Renal cortex interstitium (tissue), 11 donors: ENCODE measurements around the gene IARS2. TPM values are rescaled to one million over a fixed set of nuclear protein-coding genes. Genes with fewer than 3 reads are reported as not detected.
A peak's percentile ranks its signal among the peaks of the same experiment; 100 is the strongest.
"Not testable (repeated sequence)": the region's sequence is repeated elsewhere in the genome, so short reads cannot be mapped to it uniquely, and the experiment has no call there.

Source experiments
- DNase-seq, 11 donors: peaks; one replicate each; pipeline ENCODE4 v3.0.0-alpha.2; 2013; ENCODE audit warnings: low read depth in 9 of 11, low spot score in 4 of 11; ENCODE audit errors: extremely low read depth in 1 of 11
- polyA plus RNA-seq, 3 donors: library from polyadenylated mRNA; unstranded; fragments of 120-200 nt; gene quantifications; one replicate each; pipeline ENCODE4 v1.2.1, GENCODE V29; 2013; ENCODE audit not compliant: insufficient read length in 3 of 3

The IARS2 gene
- polyA plus RNA-seq, 3 donors: 81.9 to 105 (median 84.0) TPM

DNA sequence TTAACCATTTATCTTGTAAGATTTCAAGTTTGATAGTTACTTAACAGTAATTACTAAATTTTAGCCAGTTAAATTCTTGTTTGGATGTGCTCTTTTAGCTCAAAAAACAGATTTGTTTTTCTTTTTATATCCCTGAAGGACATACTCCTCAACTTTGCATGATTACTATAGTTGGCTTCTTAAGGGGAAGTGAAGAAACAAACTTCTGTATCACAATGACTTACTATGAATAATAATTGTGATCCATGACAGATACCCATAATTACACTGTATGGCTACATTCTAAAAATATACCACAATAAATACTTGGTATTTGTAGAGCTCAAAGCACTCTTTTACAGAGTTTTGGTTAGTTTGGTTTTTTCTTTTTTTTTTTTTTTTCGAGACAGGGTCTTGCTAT lies 55.8 kb downstream of the IARS2 start:
- DNase-seq: no peak

DNA sequence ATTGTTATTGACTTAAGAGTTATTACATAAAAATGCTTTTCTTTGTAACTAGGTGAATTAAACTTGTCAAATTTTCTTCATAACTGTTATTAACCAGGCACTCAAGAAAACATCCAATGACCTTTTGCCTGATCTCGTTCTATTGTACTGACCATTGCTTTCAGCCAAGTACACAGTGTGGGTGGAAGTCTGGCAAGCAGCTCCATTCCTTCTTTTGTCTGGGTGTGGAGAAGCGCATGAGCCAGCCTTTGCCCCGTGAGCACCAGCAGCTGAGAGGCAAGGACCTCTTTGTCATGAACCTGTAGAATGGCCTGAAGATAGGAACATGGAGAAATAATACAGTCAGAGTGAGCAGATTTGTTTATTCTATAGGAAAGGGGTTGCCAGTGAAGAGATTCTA lies 57.5 kb downstream of the IARS2 start:
- DNase-seq: no peak

DNA sequence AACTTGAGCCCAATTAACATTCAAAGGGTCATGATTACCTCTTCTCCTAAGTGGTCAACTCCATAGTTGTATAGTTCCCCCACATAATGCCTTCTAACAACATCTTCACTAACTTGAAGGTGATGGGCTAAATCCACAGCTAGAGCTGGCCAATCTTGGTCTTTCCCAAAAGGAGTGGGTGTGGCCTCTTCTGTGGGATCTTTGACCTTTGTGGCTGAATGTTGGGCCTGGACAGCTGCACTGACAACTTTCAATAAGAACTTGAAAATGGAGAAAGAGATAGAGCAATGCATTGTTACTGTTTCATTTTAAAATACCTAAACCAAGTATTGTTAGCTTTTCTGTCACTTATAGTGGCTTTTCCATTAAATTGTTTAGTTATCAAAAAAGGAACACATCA lies 59.2 kb downstream of the IARS2 start:
- DNase-seq: no peak

DNA sequence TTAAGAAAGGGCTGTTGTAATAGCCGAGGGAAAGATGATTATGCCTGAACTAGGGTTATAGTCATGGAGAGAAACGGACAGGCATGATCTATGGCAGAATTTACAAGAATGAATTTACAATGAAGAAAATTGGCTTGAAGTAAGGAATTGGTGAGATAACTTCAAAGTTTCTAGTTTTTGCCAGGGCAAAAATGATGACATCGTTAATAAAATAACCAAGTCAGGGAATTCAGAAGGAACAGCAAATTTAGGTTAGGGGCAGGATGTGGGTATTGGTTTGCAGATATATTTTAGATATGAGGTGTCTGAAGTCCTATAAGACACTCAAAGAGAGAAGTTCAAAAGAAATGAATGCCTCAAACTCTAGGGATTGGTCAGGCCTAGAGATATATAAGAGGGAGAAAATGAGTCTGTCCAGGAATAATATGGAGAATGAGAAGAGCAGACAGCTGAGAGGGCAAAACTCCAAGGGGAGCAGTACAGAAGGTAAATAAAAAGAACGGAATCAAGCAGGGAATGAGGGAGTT lies 62.8 kb downstream of the IARS2 start:
- DNase-seq: no peak

DNA sequence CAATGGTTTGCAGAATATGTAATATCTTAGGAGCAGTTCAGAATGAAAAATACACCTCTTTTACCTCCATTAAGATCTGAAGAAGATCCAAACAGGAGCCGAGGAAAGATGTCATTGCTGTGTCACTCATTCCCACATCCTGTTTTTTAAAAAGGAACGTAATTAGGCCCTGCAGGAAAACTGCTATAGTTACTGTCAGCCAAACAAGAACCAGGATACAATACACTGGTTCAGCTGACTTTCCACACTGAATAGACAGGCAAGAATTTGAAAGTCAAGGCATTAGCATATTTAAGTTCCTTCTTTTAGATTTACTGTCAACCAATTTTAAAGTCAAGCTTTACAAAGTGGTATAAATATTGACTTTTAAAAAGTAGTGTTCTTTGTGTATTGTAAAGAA lies 63.8 kb downstream of the IARS2 start:
- DNase-seq: no peak

DNA sequence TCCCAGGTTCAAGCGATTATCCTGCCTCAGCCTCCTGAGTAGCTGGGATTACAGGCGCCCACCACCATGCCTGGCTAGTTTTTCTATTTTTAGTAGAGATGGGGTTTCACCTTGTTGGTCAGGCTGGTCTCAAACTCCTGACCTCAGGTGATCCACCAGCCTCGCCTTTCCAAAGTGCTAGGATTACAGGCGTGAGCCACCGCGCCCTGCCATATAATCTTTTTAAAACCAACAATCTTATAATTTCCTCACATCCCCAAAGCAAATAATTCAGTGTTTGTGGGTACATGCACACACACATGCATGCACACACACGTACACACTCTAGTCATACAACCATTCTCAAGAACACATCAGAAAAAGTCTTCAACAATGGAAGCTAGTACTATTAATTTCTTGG lies 64.6 kb downstream of the IARS2 start:
- not testable (repeated sequence) for DNase-seq

DNA sequence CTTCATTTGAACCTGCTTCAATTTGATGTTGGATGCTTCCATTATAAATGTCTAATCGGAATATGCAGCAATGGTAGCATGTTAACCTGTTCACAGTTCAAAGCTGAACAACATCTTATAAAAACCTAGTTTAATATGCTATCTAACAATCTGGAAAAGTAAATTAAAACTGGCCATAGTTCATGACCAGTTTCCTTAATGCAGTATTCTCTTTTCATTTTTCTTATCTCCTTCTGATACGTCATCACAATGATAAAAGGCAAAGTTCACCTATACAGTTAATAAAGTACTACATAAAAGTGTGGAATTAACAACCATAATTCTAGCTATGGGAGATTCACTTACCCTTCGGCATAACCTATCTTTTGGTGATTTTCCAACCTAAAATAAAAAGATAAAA lies 65.1 kb downstream of the IARS2 start:
- no peak for DNase-seq

DNA sequence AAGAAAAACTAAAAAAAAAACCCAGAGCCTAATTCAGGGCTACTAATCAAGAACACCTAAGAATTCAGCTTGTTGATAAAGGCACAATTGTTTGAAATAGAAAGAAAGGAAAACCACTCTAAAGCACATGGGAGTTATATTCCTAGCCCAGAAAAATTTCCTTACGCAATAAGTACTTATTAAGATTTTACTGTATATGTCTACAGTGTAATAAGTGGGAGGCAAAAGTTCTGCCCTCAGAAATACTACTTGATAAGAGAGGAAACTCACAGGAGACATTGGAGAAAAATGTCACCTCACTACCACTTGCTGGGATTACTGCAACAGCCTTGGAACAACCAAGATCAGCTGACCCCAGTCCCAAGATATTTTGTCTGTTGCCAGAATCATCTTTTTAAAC lies 66.1 kb downstream of the IARS2 start:
- DNase-seq: no peak

DNA sequence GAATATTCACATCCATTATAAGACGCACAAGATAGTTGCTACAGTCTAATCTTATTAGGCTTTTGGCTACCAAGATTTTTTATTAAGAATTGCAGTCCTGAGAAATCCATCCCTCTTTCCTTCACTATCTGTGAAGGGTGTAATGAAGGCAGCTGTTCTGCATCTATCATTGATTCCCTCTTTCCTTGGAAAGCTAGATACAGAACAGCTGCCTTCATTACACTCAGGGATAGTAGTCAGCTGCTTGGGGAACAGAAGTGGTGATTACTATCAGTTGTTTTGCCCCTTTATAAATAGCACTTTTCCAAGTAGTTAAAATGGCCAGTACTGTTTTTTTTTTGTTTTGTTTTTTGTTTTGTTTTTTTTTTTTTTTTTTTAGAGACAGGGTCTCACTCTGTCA lies 70.2 kb downstream of the IARS2 start:
- peak in 1 of 11 donors; percentile 1 for DNase-seq

DNA sequence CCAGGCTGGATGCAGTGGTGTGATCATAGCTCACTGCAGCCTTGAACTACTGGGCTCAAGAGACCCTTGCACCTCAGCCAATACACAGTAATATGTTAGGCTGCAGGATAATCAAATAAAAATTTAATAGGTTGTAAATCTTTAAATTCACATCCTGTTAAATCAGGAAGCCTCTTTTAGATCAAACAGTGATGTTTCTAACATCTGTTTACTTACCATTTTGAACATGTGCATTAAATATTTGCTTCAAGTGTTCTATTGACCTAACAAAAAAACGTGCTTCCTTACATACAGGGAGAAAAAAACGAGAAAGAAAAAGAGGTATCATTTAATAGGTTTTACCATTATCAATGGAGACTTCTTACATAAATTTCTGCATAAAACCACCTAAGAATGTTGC lies 70.6 kb downstream of the IARS2 start:
- DNase-seq: no peak

DNA sequence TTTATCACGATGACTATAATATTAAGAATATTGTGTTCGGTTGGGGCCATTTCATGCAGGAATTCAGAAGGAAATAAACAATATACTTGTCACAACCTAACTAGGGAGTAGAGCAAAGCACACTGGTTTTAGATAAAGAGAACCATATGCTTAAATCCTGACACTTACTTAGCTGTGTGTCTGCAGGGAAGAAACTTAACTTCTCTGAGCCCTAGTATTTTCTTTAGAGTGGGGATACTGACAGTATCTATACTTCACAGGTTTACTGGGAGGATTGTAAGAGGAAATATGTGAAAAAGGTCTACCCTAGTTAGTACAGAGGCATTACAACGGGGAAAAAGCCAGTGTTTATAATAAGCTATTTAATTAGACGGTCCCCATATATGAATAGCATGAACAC lies 72.9 kb downstream of the IARS2 start:
- DNase-seq: no peak

DNA sequence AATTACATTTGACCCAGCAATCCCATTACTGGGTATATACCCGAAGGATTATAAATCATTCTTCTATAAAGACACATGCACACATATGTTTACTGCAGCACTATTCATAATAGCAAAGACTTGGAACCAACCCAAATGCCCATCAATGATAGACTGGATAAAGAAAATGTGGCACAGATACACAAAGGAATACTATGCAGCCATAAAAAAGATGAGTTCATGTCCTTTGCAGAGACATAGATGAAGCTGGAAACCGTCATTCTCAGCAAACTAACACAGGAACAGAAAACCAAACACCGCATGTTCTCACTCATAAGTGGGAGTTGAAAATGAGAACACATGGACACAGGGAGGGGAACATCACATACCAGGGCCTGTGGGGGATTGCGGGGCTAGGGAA lies 76.0 kb downstream of the IARS2 start:
- DNase-seq: not testable (repeated sequence)

DNA sequence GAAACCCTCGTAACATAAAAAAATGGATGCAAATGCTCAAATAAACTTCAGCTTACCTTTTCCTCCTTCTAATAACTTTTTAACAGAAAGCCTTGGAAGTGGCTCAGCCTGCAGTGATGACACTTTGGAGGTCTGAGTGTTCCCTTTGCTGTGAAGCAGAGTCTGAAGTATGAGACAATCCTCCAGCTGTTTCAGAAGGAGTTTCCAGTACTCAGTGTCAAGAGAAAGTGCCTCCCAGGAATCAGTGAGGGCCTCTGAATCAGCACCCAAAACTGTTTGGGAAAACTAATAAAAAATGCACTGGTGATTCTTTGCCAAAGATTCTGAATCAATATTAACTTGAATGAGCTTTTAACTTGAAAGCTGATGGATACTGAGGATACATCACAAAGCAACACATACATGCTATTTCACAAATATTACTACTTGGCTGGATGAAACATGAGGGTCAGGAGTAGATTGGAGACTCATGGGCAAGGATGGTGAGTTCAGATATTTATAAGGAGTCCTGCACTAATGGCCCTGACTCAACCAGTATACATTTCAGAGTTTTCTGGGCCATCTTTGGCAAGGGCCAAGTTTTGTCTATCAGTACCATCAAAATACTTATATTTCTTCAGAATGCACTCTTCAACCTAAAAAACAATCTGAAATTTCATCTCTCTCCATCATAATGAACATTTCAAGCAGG lies 77.0 kb downstream of the IARS2 start:
- no peak for DNase-seq

DNA sequence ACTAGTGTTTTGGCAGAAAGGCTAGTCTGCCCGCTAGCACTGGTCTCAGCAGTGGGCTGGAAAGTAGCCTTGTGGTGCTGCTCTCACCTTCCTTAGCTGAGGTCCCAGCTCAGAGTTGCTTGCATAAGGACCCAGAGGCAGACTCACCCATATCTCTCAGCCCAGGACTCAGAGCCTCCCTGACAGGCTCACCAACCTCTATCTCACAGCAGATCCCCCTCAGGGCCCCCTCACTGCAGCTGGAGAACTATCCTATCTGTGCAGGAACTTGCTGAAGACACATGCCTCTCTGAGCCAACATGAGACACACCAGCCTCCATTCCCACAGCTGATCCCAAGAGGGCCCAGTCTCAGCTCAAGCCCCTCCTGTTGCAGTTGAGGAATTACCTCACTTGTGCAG lies 82.6 kb downstream of the IARS2 start:
- no peak for DNase-seq

DNA sequence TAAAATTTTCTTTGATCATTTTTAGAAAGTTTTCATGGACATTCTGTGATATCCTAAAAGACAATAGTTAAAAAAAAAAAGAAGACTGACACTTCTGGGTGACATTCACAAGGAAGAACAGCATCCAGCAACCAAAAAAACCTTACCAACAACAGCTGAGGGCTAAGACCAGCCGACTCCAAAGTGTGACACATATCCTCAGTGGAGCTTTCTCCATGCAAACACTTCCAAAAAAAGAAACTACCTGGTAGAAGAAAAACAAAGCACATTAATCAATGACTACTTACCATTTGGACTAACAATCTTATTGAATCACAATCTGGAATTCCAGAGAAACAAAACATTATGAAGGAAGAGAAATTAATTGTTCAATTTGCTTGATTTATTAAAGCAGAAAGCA lies 88.2 kb downstream of the IARS2 start:
- no peak for DNase-seq

DNA sequence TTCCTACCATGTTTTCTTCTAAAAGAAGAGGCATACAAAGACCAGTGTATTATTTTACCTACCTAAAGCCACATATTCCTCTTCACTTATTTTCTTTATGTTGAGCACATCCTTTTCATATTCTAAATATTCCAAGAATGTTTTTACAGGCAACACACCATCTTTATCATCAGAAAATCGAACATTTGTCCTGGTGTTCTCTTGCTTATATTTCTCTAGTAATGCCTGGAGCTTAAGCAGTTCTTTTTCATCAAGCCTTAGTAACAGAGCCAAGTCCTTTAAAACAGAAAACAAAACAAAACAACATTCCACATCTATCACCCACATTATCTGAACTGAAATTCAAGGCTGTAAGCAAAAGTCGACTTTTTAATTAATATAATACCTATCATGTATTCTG lies 88.7 kb downstream of the IARS2 start:
- no peak for DNase-seq

DNA sequence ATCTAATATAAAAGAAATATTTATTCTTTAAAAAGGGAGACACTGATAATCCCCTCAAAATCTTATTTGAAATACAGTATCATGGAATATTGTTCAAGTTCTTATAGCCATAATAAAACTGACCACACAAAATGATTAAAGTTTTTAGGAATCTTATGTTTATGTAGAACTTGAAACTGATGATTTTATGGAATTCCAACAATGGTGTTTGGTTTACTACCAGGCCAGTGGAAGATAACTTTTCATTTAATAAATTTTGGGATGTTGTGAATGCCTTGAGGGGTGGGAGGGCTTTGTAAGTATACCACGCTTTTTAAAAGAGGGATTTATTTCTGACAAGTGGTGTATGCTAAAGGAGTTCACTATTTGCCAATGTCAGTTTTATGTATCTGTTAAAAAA lies 90.6 kb downstream of the IARS2 start:
- DNase-seq: no peak

DNA sequence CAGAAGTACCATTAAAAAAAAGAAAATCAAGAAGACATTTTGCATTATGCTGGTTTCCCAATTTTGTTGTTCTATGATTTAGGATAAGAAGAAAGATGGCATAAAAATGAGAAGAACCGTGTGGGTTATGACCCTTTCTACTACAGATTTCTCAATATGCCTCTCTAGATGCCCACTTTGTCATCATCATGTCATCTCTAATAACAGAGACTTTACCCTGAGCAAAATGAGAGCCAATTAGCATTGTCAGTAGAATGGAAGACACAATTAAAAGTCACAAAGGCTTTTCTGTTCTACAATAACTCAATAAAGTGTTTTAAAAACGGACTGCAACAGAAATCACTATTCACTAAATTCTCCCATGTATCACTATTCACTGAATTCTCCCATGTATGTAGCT lies 92.8 kb downstream of the IARS2 start:
- no peak for DNase-seq

DNA sequence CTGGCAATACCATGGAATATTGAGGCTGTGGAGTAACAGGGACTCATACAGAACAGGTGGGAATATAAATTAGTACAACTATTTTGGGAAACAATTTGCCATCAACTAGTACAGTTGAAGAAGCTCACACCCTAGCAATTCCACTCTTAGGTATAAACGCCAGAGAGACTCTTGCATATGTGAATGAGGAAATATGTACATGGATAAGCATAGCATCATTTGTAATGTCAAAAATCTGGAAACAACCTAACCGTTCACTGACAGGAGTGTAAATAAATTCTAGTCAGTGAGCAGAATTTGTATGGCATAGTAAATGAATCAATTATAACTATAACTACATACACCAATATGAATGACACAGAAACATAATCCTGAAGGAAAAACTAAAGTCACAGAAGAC lies 94.6 kb downstream of the IARS2 start:
- no peak for DNase-seq

DNA sequence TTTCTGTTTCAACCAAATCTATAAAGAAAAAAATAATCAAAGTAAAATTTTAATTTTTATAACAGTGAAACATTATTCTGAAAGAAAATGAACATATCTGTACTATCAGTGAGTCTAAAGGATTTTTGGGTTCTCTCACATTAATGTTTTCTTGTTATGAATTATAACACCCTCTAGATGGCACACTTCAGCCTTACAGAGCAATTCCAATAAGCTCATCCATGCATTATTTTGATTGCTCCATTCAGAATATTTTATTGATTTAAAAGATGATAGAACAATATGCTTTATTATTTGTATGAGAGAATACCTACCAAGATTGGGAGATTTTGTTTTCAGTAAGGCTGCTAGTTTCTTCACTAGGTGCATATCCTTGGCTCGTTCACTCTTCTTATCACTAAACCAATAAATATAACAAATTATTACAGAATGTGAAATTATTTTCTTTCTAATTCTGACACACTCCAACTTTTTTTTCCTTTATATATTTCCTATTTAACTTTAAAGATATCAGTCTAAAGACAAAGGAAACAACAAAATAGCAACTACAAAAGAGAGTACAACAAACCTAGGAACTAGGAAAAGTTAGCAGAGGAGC lies 95.9 kb downstream of the IARS2 start:
- DNase-seq: peak in 3 of 11 donors; percentile 2 to 11 (median 6)

DNA sequence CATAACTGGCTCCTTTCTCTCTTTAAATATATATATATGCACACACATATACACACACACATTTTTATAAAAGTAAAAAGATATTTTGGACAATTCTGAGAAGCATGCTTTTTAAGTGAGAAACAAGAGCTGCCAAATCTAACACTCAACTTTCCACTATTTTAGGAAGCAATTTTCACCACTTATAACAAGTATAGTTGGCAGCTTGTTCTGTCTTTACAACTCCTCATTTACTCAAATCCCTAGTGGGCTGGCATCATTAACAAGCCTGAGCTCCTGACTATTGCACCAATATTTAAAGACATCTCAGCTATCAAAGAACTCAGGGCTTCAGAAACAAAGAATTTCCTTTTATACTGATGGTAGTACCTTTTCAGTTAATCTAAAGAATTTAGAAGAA lies 101.8 kb downstream of the IARS2 start:
- no peak for DNase-seq
